Keratinocyte (primary cell): Measurements from ENCODE around the gene TENM3. TPM values are rescaled to one million over a fixed set of nuclear protein-coding genes. Genes with fewer than 3 reads are reported as not detected.

Source experiments
- DNase-seq: peaks from one replicate; pipeline ENCODE4 v3.0.0-alpha.2; 2011; ENCODE audit warnings: low read depth, missing footprints, low spot score
- FAIRE-seq: peaks from 2 replicates; lab custom pipeline; 2011; peaks lifted over from hg19 to GRCh38; lab: Jason Lieb, UNC
- H2AFZ ChIP-seq: 2 replicates; pipeline ENCODE4 v1.6.0; 2012; ENCODE audit warnings: low read length, control low read depth, inconsistent platforms; ENCODE audit not compliant: control insufficient read depth
- H3K27ac ChIP-seq: 2 replicates; pipeline ENCODE4 v1.5.1; 2011; ENCODE audit warnings: low read length; ENCODE audit not compliant: control insufficient read depth, insufficient read depth
- H3K27me3 ChIP-seq: 3 replicates; pipeline ENCODE4 v1.6.0; 2011; ENCODE audit warnings: low read length; ENCODE audit not compliant: control insufficient read depth, insufficient read depth; ENCODE audit errors: extremely low read depth
- H3K36me3 ChIP-seq, 2 experiments: 2 replicates in 1 of 2; 3 replicates in 1 of 2; pipeline ENCODE4 v1.5.1; 2011; ENCODE audit warnings: low read length in 2 of 2, mild to moderate bottlenecking in 1 of 2; ENCODE audit not compliant: control insufficient read depth in 2 of 2, insufficient read depth in 2 of 2; ENCODE audit errors: extremely low read depth in 1 of 2
- H3K4me1 ChIP-seq: 3 replicates; pipeline ENCODE4 v1.5.1; 2011; ENCODE audit warnings: low read length; ENCODE audit not compliant: control insufficient read depth, insufficient read depth; ENCODE audit errors: extremely low read depth
- H3K4me2 ChIP-seq: 3 replicates; pipeline ENCODE4 v1.6.0; 2011; ENCODE audit warnings: low read depth, low read length; ENCODE audit not compliant: control insufficient read depth, insufficient read depth; ENCODE audit errors: extremely low read depth
- H3K4me3 ChIP-seq, 3 experiments: fragments of 200-600 bp in 1 of 3; sonication (generic) in 1 of 3; 2 replicates in 2 of 3; 3 replicates in 1 of 3; pipeline ENCODE4 v1.5.1; 2011 to 2016; ENCODE audit warnings: low read length in 3 of 3, mild to moderate bottlenecking in 3 of 3, control low read depth in 2 of 3, inconsistent platforms in 1 of 3, low read depth in 1 of 3, mixed read lengths in 1 of 3, mixed run types in 1 of 3, moderate library complexity in 1 of 3; ENCODE audit not compliant: control insufficient read depth in 2 of 3, insufficient read depth in 2 of 3; ENCODE audit errors: extremely low read depth in 1 of 3
- H3K79me2 ChIP-seq: 2 replicates; pipeline ENCODE4 v1.6.0; 2012; ENCODE audit warnings: low read length; ENCODE audit not compliant: control insufficient read depth, insufficient read depth
- H3K9ac ChIP-seq: 3 replicates; pipeline ENCODE4 v1.6.0; 2011; ENCODE audit warnings: low read length; ENCODE audit not compliant: control insufficient read depth, insufficient read depth; ENCODE audit errors: extremely low read depth
- H3K9me1 ChIP-seq: 3 replicates; pipeline ENCODE4 v1.6.0; 2011; ENCODE audit warnings: low read length; ENCODE audit not compliant: control insufficient read depth, insufficient read depth; ENCODE audit errors: extremely low read depth
- H3K9me3 ChIP-seq: 2 replicates; pipeline ENCODE4 v1.5.1; 2012; ENCODE audit warnings: low read depth, low read length; ENCODE audit not compliant: control insufficient read depth
- H4K20me1 ChIP-seq: 3 replicates; pipeline ENCODE4 v1.6.0; 2011; ENCODE audit warnings: low read length; ENCODE audit not compliant: control insufficient read depth, insufficient read depth; ENCODE audit errors: extremely low read depth
- CTCF ChIP-seq, 3 experiments: IDR thresholded peaks in 1 of 3; conservative IDR thresholded peaks in 1 of 3; optimal IDR thresholded peaks in 1 of 3; 2 replicates in 2 of 3; 3 replicates in 1 of 3; pipeline versions ENCODE3 to v1.5.1; 2011; ENCODE audit warnings: low read length in 3 of 3, mild to moderate bottlenecking in 3 of 3, moderate library complexity in 2 of 3, control low read depth in 1 of 3, inconsistent platforms in 1 of 3; ENCODE audit not compliant: insufficient read depth in 2 of 3; ENCODE audit errors: extremely low read depth in 1 of 3
- EZH2 ChIP-seq: IDR thresholded peaks from one replicate; pipeline ENCODE4 v1.6.1; 2012; ENCODE audit warnings: inconsistent platforms, mild to moderate bottlenecking, low read length, moderate library complexity
- dilution Hi-C: fragments of 300-500 bp; cut with MboI; formaldehyde crosslinking; loops from one replicate; pipeline ENCODE4 v1.7.0; 2020; ENCODE audit warnings: low sequenced_read_pairs; ENCODE audit not compliant: extremely low pct_ligation_motif_present
- polyA plus RNA-seq, 5 experiments: library from polyadenylated mRNA; depleted of rRNA in 3 of 5; stranded (reverse) in 3 of 5; stranded (forward) in 1 of 5; unstranded in 1 of 5; fragments of >200 nt; gene quantifications; 1 replicate in 1 of 5; 2 replicates in 3 of 5; 3 replicates in 1 of 5; pipeline versions ENCODE4 v1.2.1 to v1.2.3, GENCODE V29; 2011 to 2012; ENCODE audit warnings: missing spikeins in 2 of 5, low read depth in 1 of 5, low replicate concordance in 1 of 5

The TENM3 gene
- polyA plus RNA-seq, 1 donor (not counting 4 experiments of a cell fraction or from before 2014, with no cell fraction given) = 17.0 TPM

- TF ChIP-seq EZH2 (no peak), CTCF (optimal IDR thresholded peaks at IDR 0.05 in 1 of 3, IDR thresholded peaks at IDR 0.05 in 1 of 3, conservative IDR thresholded peaks at IDR 0.05 in 1 of 3; ENCODE audit: extremely low read depth in 1 of 3, insufficient read depth in 2 of 3, low read length in 3 of 3) (no peak)
- H3K27me3 ChIP-seq = no peaks in the 10 kb centered on the region
- no peak overlapping the region for H3K27ac ChIP-seq
- no peaks in the 10 kb centered on the region for H3K4me1 ChIP-seq
- dilution Hi-C loops = no loop called here
- H3K9me1 ChIP-seq = no peaks in the 10 kb centered on the region
- no peaks in the 10 kb centered on the region for H4K20me1 ChIP-seq
- no peak overlapping the region for H3K9ac ChIP-seq
- peaks cover 0 to 1% of the 10 kb centered on the region in 2 experiments for H3K36me3 ChIP-seq
- H3K9me3 ChIP-seq = no peaks in the 10 kb centered on the region
- H2AFZ ChIP-seq = no peak overlapping the region
- DNase-seq (no peak), FAIRE-seq (no peak)
- no peak overlapping the region for H3K4me3 ChIP-seq
- H3K4me2 ChIP-seq = no peak overlapping the region
- no peaks in the 10 kb centered on the region for H3K79me2 ChIP-seq
Measured at GRCh38 chr4:182770996-182771514, 527.9 kb downstream of the TENM3 start.

- no peaks in the 10 kb centered on the region for H4K20me1 ChIP-seq
- H3K9me1 ChIP-seq = no peaks in the 10 kb centered on the region
- H3K9me3 ChIP-seq = no peaks in the 10 kb centered on the region
- no peak overlapping the region for H2AFZ ChIP-seq
- FAIRE-seq = no peak
- no peaks in the 10 kb centered on the region for H3K27me3 ChIP-seq
- no peak overlapping the region for H3K4me3 ChIP-seq
- dilution Hi-C loops = no loop called here
- peaks cover 0 to 3% of the 10 kb centered on the region in 2 experiments for H3K36me3 ChIP-seq
- H3K79me2 ChIP-seq = no peaks in the 10 kb centered on the region
- DNase-seq = no peak
- no peak overlapping the region for H3K27ac ChIP-seq
- no peaks in the 10 kb centered on the region for H3K4me1 ChIP-seq
- no peak overlapping the region for H3K9ac ChIP-seq
- no peak overlapping the region for H3K4me2 ChIP-seq
- TF ChIP-seq CTCF (optimal IDR thresholded peaks at IDR 0.05 in 1 of 3, IDR thresholded peaks at IDR 0.05 in 1 of 3, conservative IDR thresholded peaks at IDR 0.05 in 1 of 3; ENCODE audit: extremely low read depth in 1 of 3, insufficient read depth in 2 of 3, low read length in 3 of 3) (no peak), EZH2 (no peak)
Measured at GRCh38 chr4:182775075-182775474, 531.9 kb downstream of the TENM3 start.
